ENCODE measurements around the gene PTPRN2. TPM values are rescaled to one million over a fixed set of nuclear protein-coding genes. Genes with fewer than 3 reads are reported as not detected.

PTPRN2 gene
- total RNA-seq, 1 experiment from 2014 or later = 0.11 TPM

DNA sequence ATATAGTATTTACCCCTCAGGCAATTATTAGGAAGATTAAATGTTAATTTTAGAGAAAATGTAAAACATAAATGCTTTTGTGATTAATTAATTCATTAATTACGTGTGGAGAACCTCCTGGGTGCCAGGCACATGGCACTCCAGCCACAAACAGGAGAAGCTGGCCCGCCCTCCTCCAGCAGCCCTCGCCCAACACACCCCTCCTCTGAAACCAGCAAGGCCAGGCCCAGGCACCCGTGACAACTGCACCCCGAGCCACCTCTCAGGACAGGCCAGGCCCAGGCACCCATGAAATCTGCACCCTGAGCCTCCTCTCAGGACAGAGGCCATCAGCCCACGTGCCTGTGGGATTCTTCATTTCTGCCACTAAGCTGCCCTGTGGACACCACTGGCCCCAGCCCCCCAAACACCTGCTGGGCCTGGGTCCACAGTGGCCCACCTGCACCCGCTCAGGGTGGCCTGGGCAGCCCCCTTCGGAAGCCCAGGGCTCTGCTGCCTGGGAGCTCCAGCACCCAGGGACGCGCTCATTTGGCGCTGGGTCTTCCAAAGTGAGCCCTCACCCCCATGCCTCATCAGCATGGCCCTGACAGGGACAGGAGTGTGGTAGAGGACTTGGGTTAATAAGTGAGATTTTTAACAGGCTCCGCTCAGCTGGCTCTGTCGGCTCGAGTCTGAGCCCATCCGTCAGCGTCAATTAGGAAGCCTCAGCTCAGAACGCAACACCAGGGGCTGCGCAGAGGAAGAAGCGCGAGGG is 768.7 kb downstream of the PTPRN2 start:
- ChIA-PET POLR2A (ENCODE audit: low non-redundant PET) (no interaction called here), CTCF (no interaction called here)
- no peaks in the 10 kb centered on the region for H3K4me1 ChIP-seq (ENCODE audit: insufficient read depth, low read length, poor library complexity, severe bottlenecking)
- no peaks in the 10 kb centered on the region for H3K9me3 ChIP-seq (ENCODE audit: low read depth, low read length, poor library complexity, severe bottlenecking)
- BruUV-seq (replicated peaks) = no TSS peak
- H3K27me3 ChIP-seq (replicated peaks; ENCODE audit: insufficient read depth, low read depth, low read length, poor library complexity) = no peaks in the 10 kb centered on the region
- no peak for DNase-seq (ENCODE audit: low spot score)
- H3K4me3 ChIP-seq (ENCODE audit: low read depth, low read length, poor library complexity, severe bottlenecking) = no peak overlapping the region
- intact Hi-C loops (cut with micrococcal nuclease; ENCODE audit: unreplicated experiment) = no loop called here
- H3K27ac ChIP-seq (ENCODE audit: low read depth, low read length, poor library complexity, severe bottlenecking) = no peak overlapping the region
- no peak for TF ChIP-seq EZH2 (IDR thresholded peaks at IDR 0.05; ENCODE audit: borderline replicate concordance, low read depth, low read length, poor library complexity, severe bottlenecking)
- TF ChIP-seq, protein P1, sequence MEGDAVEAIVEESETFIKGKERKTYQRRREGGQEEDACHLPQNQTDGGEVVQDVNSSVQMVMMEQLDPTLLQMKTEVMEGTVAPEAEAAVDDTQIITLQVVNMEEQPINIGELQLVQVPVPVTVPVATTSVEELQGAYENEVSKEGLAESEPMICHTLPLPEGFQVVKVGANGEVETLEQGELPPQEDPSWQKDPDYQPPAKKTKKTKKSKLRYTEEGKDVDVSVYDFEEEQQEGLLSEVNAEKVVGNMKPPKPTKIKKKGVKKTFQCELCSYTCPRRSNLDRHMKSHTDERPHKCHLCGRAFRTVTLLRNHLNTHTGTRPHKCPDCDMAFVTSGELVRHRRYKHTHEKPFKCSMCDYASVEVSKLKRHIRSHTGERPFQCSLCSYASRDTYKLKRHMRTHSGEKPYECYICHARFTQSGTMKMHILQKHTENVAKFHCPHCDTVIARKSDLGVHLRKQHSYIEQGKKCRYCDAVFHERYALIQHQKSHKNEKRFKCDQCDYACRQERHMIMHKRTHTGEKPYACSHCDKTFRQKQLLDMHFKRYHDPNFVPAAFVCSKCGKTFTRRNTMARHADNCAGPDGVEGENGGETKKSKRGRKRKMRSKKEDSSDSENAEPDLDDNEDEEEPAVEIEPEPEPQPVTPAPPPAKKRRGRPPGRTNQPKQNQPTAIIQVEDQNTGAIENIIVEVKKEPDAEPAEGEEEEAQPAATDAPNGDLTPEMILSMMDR (conservative IDR thresholded peaks at IDR 0.05; ENCODE audit: low read depth, low read length) = no peak
- H3K36me3 ChIP-seq (ENCODE audit: insufficient read depth, low read length, poor library complexity, severe bottlenecking) = no peaks in the 10 kb centered on the region

DNA sequence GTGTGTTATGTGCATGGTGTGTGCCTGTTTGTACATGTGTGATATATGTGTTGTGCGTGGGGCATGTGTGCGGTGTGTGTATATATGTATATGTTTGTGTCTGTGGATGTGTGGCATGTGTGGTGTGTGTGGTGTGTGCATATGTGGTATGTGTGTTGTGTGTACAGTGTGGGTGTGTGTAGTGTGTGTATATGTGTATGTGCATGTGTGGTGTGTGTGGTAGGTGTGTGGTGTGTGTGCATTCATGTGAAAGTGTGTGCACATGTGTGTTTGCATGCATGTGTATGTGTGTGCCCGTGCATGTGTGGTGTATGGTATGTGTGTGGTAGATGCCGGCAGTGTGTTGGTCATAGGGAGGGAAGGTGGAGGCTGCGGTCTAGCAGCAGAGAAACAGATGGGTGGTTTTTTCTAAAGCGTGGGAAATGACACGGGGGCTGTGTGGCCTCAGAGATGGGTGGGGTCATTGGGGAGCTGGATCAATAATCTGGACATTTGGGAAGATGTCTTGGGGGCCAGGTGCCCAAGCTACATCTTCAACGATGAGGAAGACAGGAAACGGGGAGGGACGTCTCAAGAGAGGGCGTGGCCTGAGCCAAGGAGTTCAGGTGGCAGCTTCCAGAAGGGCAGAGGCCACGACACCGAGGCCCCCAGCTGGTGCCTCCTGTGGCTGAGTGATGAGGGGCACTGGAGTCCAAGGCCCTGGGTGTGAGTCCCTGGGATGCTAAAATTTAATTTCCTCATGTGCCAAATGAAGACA is 769.5 kb downstream of the PTPRN2 start:
- Histone ChIP-seq H3K36me3 (ENCODE audit: insufficient read depth, low read length, poor library complexity, severe bottlenecking) (no peaks in the 10 kb centered on the region), H3K4me1 (ENCODE audit: insufficient read depth, low read length, poor library complexity, severe bottlenecking) (no peaks in the 10 kb centered on the region), H3K4me3 (ENCODE audit: low read depth, low read length, poor library complexity, severe bottlenecking) (no peak overlapping the region), H3K27me3 (replicated peaks; ENCODE audit: insufficient read depth, low read depth, low read length, poor library complexity) (no peaks in the 10 kb centered on the region), H3K9me3 (ENCODE audit: low read depth, low read length, poor library complexity, severe bottlenecking) (no peaks in the 10 kb centered on the region), H3K27ac (ENCODE audit: low read depth, low read length, poor library complexity, severe bottlenecking) (no peak overlapping the region)
- CTCF ChIA-PET = no interaction called here
- intact Hi-C loops (cut with micrococcal nuclease; ENCODE audit: unreplicated experiment) = no loop called here
- DNase-seq (ENCODE audit: low spot score) = no peak
- POLR2A ChIA-PET (ENCODE audit: low non-redundant PET) = no interaction called here
- BruUV-seq (replicated peaks) = no TSS peak
- TF ChIP-seq, protein P1 (conservative IDR thresholded peaks at IDR 0.05; ENCODE audit: low read depth, low read length) = no peak
- no peak for TF ChIP-seq EZH2 (IDR thresholded peaks at IDR 0.05; ENCODE audit: borderline replicate concordance, low read depth, low read length, poor library complexity, severe bottlenecking)

DNA sequence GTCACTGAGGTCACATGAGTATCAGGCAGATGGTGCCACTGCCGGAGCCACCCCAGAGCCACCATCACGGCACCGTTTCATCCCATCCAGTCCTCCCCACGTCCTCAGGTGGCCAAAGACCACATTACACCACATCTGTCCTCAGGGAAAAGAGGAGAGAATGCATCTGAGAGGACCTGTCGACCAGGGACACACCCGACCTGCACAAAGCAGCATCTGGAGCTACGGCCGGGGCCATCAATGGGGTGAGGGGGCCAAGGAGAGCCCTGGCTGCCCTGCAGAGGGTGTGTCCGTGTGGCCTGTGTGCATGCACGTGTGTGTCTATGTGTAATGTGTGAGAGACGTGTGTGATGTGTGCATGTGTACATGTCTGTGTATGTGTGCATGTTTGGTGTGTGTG is 770.2 kb downstream of the PTPRN2 start:
- POLR2A ChIA-PET (ENCODE audit: low non-redundant PET) = no interaction called here
- Histone ChIP-seq H3K27me3 (replicated peaks; ENCODE audit: insufficient read depth, low read depth, low read length, poor library complexity) (no peaks in the 10 kb centered on the region), H3K36me3 (ENCODE audit: insufficient read depth, low read length, poor library complexity, severe bottlenecking) (no peaks in the 10 kb centered on the region), H3K4me1 (ENCODE audit: insufficient read depth, low read length, poor library complexity, severe bottlenecking) (no peaks in the 10 kb centered on the region), H3K4me3 (ENCODE audit: low read depth, low read length, poor library complexity, severe bottlenecking) (no peak overlapping the region), H3K27ac (ENCODE audit: low read depth, low read length, poor library complexity, severe bottlenecking) (no peak overlapping the region), H3K9me3 (ENCODE audit: low read depth, low read length, poor library complexity, severe bottlenecking) (no peaks in the 10 kb centered on the region)
- CTCF ChIA-PET = no interaction called here
- TF ChIP-seq EZH2 (IDR thresholded peaks at IDR 0.05; ENCODE audit: borderline replicate concordance, low read depth, low read length, poor library complexity, severe bottlenecking) = no peak
- TF ChIP-seq, protein P1 (conservative IDR thresholded peaks at IDR 0.05; ENCODE audit: low read depth, low read length) = no peak
- intact Hi-C loops (cut with micrococcal nuclease; ENCODE audit: unreplicated experiment) = no loop called here
- DNase-seq (ENCODE audit: low spot score) = no peak
- no TSS peak for BruUV-seq (replicated peaks)

All from A673 (cell line).